Measurements from ENCODE around the gene LAMB1. TPM values are rescaled to one million over a fixed set of nuclear protein-coding genes. Genes with fewer than 3 reads are reported as not detected.
A peak's percentile ranks its signal among the peaks of the same experiment; 100 is the strongest.

LAMB1 gene
- total and polyA plus RNA-seq, 2 of the 13 experiments (the other 11 are each of a cell fraction or from before 2014, with no cell fraction given): 109 to 124 TPM

GRCh38 chr7:107972075-107972482 lies 30.9 kb downstream of the LAMB1 start (continued):
- TF ChIP-seq, protein P1, sequence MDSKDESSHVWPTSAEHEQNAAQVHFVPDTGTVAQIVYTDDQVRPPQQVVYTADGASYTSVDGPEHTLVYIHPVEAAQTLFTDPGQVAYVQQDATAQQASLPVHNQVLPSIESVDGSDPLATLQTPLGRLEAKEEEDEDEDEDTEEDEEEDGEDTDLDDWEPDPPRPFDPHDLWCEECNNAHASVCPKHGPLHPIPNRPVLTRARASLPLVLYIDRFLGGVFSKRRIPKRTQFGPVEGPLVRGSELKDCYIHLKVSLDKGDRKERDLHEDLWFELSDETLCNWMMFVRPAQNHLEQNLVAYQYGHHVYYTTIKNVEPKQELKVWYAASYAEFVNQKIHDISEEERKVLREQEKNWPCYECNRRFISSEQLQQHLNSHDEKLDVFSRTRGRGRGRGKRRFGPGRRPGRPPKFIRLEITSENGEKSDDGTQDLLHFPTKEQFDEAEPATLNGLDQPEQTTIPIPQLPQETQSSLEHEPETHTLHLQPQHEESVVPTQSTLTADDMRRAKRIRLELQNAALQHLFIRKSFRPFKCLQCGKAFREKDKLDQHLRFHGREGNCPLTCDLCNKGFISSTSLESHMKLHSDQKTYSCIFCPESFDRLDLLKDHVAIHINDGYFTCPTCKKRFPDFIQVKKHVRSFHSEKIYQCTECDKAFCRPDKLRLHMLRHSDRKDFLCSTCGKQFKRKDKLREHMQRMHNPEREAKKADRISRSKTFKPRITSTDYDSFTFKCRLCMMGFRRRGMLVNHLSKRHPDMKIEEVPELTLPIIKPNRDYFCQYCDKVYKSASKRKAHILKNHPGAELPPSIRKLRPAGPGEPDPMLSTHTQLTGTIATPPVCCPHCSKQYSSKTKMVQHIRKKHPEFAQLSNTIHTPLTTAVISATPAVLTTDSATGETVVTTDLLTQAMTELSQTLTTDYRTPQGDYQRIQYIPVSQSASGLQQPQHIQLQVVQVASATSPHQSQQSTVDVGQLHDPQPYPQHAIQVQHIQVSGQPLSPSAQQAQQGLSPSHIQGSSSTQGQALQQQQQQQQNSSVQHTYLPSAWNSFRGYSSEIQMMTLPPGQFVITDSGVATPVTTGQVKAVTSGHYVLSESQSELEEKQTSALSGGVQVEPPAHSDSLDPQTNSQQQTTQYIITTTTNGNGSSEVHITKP (CRISPR knock-in tag; IDR thresholded peaks at IDR 0.05; ENCODE audit: low read depth): no peak
- TF ChIP-seq BATF2 (CRISPR knock-in tag; IDR thresholded peaks at IDR 0.05) (no peak), BCL6 (CRISPR knock-in tag; IDR thresholded peaks at IDR 0.05) (peak; percentile 98), NFYB (CRISPR knock-in tag; IDR thresholded peaks at IDR 0.05) (no peak), MLXIP (CRISPR knock-in tag; IDR thresholded peaks at IDR 0.05; ENCODE audit: borderline replicate concordance) (no peak), PCBP2 (optimal IDR thresholded peaks at IDR 0.05; ENCODE audit: low read depth, low read length, poor library complexity, severe bottlenecking) (no peak), ELF3 (CRISPR knock-in tag; IDR thresholded peaks at IDR 0.05) (peak; percentile 60; the same call in 1 of the 2 replicates), ZNF274 (CRISPR knock-in tag; IDR thresholded peaks at IDR 0.05) (no peak), ZNF256 (CRISPR knock-in tag; conservative IDR thresholded peaks at IDR 0.05) (no peak), ZNF430 (CRISPR knock-in tag; IDR thresholded peaks at IDR 0.05) (no peak), IKZF1 (IDR thresholded peaks at IDR 0.05) (no peak), HOXA9 (CRISPR knock-in tag; IDR thresholded peaks at IDR 0.05; ENCODE audit: borderline replicate concordance) (no peak), ZNF615 (CRISPR knock-in tag; IDR thresholded peaks at IDR 0.05; ENCODE audit: borderline replicate concordance) (no peak), ZNF224 (CRISPR knock-in tag; IDR thresholded peaks at IDR 0.05) (no peak), ZNF766 (CRISPR knock-in tag; IDR thresholded peaks at IDR 0.05; ENCODE audit: borderline replicate concordance) (no peak), CBFB (CRISPR knock-in tag; IDR thresholded peaks at IDR 0.05) (peak; percentile 54; the same call in 1 of the 2 replicates), ZNF761 (CRISPR knock-in tag; conservative IDR thresholded peaks at IDR 0.05) (no peak), STAT5B (CRISPR knock-in tag; IDR thresholded peaks at IDR 0.05) (no peak), ZNF282 (IDR thresholded peaks at IDR 0.05; ENCODE audit: partially characterized antibody) (no peak), SNRNP70 (IDR thresholded peaks at IDR 0.05; ENCODE audit: low read depth, low read length) (no peak), PHF8 (CRISPR knock-in tag; IDR thresholded peaks at IDR 0.05) (no peak; the same call in 1 of the 2 replicates), MLLT10 (CRISPR knock-in tag; IDR thresholded peaks at IDR 0.05) (no peak)
- TF ChIP-seq, protein P2, sequence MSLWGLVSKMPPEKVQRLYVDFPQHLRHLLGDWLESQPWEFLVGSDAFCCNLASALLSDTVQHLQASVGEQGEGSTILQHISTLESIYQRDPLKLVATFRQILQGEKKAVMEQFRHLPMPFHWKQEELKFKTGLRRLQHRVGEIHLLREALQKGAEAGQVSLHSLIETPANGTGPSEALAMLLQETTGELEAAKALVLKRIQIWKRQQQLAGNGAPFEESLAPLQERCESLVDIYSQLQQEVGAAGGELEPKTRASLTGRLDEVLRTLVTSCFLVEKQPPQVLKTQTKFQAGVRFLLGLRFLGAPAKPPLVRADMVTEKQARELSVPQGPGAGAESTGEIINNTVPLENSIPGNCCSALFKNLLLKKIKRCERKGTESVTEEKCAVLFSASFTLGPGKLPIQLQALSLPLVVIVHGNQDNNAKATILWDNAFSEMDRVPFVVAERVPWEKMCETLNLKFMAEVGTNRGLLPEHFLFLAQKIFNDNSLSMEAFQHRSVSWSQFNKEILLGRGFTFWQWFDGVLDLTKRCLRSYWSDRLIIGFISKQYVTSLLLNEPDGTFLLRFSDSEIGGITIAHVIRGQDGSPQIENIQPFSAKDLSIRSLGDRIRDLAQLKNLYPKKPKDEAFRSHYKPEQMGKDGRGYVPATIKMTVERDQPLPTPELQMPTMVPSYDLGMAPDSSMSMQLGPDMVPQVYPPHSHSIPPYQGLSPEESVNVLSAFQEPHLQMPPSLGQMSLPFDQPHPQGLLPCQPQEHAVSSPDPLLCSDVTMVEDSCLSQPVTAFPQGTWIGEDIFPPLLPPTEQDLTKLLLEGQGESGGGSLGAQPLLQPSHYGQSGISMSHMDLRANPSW (CRISPR knock-in tag; IDR thresholded peaks at IDR 0.05; ENCODE audit: borderline replicate concordance): no peak

All from HepG2 (cell line).